HG03095 (cell line): ENCODE results near the gene EEF2.

Source experiments
- ATAC-seq: cut with Tn5 transposase; IDR thresholded peaks from one replicate; pipeline ENCODE4 v1.9.1; 2021; ENCODE audit warnings: moderate library complexity; ENCODE audit not compliant: unreplicated experiment

The EEF2 gene

DNA sequence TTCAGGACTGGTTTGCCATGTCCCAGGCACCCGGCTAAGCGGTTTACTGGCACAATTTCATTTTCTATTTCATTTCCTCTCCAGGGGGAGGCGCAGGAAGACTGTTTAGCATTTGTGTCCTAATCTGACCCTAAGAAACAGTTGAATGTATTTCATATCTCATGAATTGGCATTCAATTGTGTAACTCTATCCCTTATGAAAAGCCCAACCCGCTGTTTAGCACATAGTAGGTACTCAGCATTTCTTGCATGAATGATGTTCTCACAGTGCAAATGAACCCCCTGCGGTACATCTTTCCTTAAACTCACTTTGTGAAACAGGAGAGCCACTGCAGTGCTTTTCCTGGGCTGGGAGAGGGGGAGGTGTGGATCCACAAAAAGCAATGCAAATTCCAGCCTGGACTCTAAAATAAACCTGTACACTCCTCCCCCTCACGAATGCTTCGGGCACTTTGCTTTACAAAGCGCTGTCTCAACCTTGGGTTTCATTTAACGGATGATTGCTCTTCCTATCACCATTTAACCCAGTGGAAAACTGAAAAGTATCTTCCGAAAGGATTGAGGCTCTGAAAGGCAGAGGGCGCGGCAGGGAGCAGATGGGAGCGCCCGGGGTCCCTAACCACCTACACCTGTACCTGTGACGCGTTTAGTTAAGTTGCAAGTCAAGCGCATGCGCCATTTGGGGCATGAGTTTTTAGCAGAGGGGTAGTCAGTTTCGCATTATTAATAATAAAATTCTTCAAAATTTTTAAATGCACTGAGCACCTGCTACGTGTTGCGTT lies 1.2 kb upstream of the EEF2 start:
- ATAC-seq, result no peak

DNA sequence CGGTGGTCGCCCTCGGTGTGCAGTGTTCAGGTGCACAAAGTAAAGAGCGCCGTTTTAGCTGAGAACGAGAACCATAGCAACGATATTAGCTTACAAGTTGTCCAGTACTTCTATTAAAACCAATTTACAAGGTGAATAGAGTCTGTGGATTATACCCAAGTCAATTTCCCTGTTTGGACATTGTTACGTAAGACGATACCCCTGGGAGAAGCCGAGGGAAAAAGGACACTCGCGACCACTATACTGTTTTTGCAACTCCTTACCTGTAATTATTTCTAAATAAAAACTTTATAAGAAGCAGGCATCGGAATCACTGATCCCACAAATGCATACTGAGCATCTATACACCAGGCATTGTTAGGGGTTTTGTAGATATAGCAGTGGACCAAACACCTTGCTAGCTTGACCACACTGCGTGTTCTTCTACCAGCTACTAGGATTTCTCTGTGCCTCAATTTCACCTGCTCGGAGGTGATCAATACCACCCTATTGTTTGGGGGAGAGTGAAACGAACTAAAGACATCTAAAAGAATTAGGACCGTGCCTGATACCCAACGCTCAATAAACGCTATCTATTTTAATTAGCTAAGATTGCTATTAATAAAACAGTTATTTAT lies 488 bp upstream of the EEF2 start:
- ATAC-seq, result no peak

DNA sequence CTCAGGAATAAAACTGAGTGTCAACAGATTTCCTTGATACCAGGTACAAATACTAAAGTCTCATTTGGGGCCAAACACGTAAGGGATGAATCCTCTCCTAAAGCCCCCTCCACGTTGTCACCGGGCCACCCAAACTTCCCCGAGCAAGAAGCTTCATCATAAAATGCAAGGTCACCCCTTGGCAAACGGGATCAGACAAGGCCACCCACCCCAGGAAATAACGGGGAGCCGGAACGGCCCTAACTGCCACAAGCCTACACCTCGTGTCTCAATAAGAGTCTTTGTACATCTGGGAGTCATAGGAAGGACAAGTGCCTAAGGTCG lies 717 bp downstream of the EEF2 start:
- ATAC-seq, result no peak

DNA sequence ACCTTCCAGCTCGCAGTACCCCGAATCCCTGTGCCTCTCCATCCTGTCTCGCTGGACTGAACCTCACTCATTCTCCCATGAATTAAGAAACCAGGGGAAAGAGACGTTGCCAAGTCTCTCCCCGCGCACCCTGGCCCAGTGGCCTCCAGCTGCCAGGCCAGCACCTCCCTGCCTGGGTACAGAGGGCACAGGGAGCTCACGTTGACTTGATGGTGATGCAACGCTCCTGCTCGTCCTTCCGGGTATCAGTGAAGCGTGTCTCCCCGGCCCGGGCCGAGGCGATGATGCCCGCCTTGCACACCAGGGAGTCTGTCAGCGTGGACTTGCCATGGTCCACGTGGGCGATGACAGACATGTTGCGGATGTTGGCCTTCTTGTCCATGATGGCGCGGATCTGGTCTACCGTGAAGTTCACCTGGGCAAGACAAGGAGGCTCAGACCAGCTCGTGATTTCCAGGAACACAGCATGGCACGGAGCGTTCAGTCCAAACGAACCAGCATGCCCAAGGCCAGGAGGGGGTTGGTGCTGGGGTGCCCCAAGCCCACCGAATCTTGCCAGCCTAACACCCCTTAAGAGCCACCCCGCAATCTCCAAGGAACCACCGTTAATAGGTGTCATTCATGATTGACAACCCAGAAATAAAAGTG lies 1.2 kb downstream of the EEF2 start:
- no peak for ATAC-seq

DNA sequence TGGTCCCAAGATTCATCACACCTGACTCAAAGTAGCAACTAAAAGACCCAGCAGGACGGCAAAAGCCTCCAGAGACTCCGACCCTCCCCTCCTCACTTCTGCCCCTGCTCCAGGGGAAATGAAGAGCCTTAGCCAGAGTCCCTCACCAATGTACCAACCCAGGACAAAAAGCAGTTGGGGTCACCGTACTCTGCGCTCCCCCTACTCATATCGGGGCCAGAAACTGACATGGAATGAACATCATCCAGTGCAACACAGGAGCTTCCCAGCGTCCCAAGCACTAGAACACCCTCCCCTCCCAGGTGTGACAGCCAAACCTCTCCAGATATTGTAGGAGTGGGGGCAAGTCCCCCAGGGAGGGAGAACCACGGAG lies 1.7 kb downstream of the EEF2 start:
- ATAC-seq, result no peak

DNA sequence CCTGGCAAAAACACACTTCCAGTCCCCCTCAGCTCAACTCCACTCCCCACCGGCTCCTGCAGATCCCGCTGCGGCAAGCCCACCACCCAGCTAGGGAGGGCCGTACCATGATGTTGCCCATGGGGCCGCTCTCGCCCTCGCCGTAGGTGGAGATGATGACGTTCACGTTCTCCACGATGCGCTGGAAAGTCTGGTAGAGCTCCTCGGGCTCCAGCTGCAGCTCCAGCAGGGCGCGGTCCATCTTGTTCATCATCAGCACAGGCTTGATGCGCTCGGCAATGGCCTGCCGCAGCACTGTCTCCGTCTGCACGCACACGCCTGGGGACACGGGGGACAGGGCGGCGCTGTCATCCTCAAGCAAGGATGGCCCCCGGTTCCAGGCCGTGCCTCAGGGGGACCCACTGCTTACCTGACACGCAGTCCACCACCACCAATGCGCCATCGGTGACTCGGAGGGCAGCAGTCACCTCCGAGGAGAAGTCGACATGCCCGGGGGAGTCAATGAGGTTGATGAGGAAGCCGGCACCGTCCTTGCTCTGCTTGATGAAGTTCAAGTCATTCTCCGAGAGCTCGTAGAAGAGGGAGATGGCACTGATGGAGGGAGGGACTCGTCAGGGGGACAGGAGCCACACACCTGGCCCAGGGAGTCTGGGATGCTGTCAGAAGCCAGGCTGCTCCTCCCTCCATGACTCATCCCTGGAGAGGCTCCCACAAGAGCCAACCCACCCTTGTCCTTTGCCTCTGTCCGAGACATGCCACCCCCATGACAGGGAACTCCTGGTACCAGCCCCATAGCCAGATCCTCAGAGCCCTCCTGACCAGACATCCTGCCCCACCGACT lies 2.3 kb downstream of the EEF2 start:
- ATAC-seq, result no peak

DNA sequence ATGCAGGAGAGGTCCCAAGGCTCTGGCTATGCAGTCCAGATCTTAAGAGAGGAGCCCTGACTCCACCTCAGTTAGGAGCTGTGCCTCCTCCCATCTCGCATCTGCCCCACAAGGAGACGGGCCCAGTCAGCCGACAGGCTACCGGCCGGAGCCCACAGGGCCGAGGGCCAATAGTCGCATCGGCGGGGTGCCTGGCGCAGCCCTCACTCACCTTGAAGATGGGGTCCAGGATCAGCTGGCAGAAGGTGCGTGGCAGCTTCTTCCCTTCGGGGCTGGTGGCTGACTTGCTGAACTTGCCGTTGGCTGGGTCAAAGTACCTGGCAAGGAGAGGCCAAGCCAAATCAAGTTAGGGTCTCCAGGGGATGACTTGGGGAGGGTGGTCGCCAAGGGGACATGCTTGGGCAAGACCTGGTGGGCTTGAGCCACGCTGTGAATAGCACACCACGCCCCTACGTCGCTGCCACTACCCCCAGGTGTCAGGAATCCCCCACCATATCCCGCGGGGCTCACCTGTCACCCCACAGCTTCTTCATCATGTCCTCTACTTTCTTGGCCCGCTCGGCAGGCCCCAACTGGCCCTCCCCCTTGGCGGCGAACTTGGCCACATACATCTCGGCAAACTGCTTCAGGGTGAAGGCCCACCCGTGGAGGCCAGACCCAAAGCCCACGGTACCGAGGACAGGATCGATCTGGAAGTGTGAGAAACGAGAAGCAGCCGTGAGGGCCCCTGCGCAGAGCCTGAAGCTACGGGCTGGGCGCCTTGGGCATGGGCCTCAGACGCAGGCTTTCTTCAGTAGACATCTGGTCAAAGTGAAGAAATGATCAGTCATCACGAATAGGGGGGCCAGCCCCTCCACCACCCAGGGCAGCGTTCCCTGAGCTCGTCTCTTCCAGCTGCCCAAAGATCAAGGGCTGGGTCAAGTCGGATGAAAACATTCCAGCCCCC lies 3.3 kb downstream of the EEF2 start:
- no peak for ATAC-seq

DNA sequence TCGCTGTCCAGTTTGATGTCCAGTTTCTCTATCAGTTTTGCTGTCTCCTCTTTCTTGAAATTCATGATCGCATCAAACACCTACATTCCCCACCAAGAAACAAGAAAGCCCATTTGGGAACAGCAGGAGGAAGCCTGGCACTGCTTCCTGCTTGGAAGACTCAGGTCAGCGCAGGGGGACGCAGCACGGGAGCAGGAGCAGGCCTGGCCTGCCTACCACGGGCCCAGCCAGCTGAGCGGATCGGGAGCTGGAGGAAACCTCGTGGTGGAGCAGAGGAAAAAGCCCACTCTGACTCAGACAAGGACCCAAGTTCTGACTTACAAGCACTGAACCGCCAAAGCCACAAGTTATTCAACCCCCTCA lies 3.9 kb downstream of the EEF2 start:
- ATAC-seq, result no peak

DNA sequence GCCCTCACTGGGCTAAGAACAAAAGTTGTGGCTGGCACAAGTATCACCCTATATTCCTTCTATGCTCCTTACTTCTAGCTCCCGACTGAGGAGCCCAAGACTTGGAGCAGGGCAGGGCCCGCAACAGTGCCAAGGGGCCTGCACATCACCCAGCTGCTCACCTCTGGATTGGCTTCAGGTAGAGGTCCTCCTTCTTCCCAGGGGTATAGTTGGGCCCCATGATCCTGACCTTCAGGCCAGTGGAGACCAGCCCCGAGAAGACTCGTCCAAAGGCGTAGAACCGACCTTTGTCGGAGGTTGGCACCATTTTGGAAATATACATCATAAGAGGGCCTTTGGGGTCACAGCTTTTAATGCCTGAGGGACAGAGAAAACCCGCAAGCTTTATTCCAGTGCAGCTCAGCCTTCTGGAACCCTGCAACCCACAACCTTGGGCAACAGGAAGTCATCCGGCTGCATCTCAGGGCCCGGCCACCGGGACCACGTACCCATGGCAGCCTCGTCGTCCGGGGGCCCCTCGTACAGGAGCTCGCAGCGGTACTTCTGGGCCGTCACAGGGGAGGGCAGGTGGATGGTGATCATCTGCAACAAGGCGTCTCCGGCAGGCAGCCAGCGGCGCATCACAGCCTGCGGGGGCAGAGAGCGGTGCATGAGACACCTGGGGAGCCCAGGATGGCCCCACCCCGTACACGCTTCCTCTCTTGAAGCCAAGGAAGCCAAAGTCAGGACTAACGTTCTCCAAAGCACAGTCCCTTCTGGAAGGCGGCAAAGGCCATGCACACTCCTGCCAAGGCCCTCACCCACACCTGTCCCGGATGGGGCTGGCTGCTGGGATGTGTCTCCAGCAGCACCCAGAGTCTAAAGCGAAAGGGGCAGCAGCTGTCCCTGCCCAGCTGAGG lies 4.7 kb downstream of the EEF2 start:
- ATAC-seq, result no peak

DNA sequence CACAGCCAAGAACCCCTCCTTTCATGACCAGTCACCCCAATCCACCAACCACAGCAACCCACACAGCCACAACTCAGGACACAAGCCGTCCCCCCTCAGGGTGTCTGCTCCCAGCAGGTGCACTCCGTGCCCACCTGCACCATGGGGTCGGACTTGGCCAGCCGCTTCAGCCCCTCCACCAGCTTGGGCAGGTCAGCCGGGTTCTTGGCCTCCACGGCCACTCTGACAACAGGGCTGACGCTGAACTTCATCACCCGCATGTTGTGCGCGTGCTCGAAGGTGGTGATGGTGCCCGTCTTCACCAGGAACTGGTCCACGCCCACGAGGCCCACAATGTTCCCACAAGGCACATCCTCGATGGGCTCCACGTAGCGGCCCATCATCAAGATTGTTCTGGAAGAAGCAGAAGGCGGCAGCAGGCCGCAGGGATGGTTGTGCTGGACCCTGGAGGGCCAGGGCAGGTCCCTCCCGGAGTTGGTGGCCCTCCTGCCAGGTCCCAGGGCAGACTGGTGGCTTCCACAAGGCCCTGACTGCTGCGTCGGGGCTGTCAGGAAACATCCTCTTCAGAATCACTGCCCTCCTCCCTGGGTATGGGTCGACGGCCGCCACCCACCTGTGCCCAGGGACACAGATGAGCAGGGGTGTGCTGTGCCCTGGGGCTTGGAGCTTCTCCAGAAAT lies 5.5 kb downstream of the EEF2 start:
- no peak for ATAC-seq

DNA sequence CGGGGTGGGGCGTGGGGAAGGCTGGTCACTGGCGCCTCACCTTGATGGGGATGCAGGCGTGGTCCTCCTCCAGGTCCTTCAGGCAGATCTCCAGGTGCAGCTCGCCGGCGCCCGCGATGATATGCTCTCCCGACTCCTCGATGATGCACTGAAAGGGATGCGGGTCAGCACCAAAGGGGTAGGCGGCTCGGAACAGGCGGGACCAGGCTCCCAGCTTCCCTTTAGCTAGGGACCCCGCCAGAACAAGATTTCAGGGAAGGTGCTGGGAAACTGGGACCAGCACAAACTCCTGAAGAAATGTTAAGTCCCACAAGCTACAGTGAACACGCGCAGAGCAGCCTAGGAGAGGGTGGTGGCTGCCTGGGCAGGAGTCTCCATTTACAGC lies 6.0 kb downstream of the EEF2 start:
- no peak for ATAC-seq

DNA sequence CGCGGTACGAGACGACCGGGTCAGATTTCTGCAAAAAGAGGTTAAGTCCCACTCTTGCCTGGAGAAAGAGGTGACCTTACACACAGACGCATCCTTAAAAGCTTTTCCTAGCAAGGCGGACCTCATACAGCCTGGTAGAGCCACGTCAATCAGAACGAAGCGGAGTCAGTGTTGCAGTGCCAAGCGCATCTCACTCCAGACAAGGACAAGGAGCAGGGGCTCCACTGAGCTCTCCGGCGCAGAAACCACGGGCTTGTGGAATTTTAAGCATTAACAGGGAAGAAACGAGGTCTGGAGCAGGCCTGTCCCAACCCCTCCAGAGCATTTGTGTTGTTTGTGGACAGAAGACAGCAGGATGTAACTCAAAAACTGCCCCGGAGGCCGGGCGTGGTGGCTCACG lies 7.1 kb downstream of the EEF2 start:
- ATAC-seq, result no peak

DNA sequence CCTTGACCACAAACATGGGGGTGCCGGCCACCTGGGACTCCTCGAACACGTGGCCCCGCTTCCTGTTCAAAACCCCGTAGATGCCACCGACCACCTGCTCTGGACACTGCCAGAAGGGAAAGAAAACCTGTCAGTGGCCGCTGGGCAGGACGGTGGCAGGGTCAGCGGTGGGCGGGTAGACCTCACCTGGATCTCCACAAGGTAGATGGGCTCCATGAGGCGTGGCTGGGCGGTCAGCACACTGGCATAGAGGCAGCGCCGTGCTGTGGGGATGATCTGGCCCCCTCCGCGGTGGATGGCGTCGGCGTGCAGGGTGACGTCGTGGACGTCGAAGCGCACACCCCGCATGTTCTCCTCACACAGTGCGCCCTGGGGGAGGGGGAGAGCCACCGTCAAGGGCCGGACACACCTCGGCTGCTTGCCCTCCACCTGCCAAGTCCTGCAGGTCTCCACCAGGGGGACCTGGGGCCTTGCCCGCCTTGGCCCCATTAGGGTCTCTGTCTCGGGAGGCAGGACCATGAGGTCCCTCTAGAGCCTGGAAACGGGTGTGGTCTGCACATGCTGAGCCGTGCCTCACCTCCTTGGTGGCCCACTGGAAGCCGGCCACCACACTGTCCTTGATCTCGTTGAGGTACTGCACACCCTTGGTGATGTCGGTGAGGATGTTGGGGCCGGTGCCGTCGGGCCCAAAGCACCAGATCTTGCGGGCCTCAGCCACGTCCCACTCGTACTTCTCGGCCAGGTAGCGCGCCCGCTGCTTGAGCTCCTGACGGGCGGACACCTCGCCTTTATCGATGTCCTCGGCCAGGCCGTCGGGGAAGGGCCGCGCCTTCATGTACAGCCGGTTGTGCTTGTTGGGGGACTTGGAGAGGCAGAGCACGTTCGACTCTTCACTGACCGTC lies 7.8 kb downstream of the EEF2 start:
- no peak for ATAC-seq

DNA sequence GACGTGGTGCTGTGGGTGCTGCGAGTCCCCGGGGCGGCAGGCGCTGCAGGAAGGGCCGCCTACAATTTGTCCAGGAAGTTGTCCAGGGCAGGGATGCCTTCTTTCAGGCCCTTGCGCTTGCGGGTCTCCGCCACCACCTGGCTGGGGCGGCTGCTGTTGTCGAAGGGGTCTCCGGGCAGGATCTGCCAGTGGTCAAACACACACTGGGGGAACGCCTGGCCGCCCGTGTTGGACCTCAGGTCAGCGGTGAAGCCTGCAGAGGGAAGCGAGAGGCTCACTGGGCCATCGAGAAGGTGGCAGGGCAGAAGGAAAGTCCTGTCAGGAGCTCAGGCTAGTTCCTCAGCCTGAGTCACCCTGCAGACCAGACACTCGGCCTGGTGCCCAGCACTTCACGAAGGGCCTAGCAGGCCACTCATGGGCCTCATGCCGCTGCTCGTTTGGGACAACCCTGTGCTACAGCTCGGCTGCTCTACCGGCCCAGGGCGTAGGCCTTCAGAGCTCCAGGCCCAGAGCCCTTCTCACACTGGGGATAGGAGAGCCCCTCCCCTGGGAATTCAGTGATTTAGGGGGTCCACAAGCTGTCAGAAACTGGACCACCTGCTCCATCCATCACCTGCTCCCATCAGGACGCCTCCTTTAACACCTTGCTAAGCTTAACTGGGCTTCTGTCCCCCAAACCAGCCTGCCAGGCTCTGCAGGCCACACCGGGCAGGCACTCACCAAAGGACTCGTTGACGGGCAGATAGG lies 8.6 kb downstream of the EEF2 start:
- no peak for ATAC-seq

DNA sequence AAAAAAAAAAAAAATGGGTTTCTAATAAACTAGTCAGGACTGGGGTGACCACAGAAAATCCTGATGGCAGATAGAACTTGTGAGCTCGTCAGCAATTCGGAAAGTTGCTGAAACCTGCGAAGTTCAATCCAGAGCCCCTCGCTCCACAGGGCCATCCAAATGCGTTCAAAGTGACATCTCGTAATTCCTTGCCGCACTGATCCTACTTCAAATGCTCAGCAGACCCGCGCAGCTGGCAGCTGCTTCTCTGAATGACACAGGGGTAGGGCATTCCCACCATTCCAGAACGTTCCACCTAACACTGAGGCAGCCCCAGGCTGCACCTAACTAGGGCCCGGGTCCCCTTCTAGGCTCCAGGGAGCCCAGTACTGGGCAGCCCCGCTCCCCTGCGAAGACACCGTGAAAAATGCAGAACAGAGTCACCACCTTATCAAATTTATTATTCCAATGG lies 9.6 kb downstream of the EEF2 start:
- ATAC-seq, result no peak

DNA sequence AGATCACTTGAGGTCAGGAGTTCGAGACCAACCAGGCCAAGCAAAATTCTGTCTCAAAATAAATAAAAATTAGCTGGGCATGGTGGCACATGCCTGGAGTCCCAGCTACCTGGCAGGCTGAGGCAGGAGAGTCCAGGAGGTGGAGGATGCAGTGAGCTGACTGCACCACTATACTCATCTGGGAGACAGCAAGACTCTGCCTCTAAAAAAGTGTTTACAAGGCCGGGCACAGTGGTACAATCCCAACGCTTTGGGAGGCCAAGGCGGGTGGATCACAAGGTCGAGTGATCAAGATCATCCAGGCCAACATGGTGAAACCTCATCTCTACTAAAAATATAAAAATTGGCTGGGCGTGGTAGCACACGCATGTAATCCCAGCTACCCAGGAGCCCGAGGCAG lies 10.1 kb downstream of the EEF2 start:
- ATAC-seq, result no peak
